Adrenal gland (tissue), 12 donors: ENCODE data around the gene FOSB. TPM values are rescaled to one million over a fixed set of nuclear protein-coding genes. Genes with fewer than 3 reads are reported as not detected.
A peak's percentile ranks its signal among the peaks of the same experiment; 100 is the strongest.

Source experiments
- DNase-seq, 7 donors: peaks; one replicate each; pipeline ENCODE4 v3.0.0-alpha.2; 2019 to 2020
- H3K27ac ChIP-seq, 5 donors: fragments of 200-600 bp; sonication (generic) in 4 of 5; 1 replicate in 3 of 5; 2 replicates in 2 of 5; pipeline versions ENCODE4 v1.5.1 to v1.8.0; 2016 to 2020; ENCODE audit warnings: mild to moderate bottlenecking in 1 of 5
- H3K27me3 ChIP-seq: fragments of 200-600 bp; 2 replicates; pipeline ENCODE4 v1.8.0; 2021
- H3K36me3 ChIP-seq, 2 donors: fragments of 200-600 bp; replicated peaks in 1 of 2; 1 replicate in 1 of 2; 2 replicates in 1 of 2; pipeline versions ENCODE4 v1.5.1 to v1.8.0; 2018 to 2022
- H3K4me1 ChIP-seq, 2 donors: fragments of 200-600 bp; replicated peaks in 1 of 2; 1 replicate in 1 of 2; 2 replicates in 1 of 2; pipeline versions ENCODE4 v1.5.1 to v1.8.0; 2018 to 2021
- H3K4me3 ChIP-seq, 4 donors: fragments of 200-600 bp; sonication (generic) in 3 of 4; one replicate each; pipeline ENCODE4 v1.5.1; 2016 to 2018
- H3K9me3 ChIP-seq, 3 donors: fragments of 200-600 bp; sonication (generic) in 1 of 3; replicated peaks in 1 of 3; 1 replicate in 2 of 3; 2 replicates in 1 of 3; pipeline versions ENCODE4 v1.5.1 to v1.8.0; 2016 to 2021
- CTCF ChIP-seq, 6 experiments: fragments of 450-650 bp in 4 of 6; fragments of 200-600 bp in 2 of 6; sonication (generic) in 1 of 6; IDR thresholded peaks; 1 replicate in 5 of 6; 2 replicates in 1 of 6; pipeline versions ENCODE4 v1.5.1 to v1.8.0; 2016 to 2021; ENCODE audit warnings: antibody characterized with exemption in 6 of 6, mild to moderate bottlenecking in 2 of 6, moderate library complexity in 1 of 6
- POLR2A ChIP-seq, 2 donors: fragments of 450-650 bp; IDR thresholded peaks; one replicate each; pipeline ENCODE4 v1.6.1; 2017; ENCODE audit warnings: antibody characterized with exemption in 2 of 2, mild to moderate bottlenecking in 2 of 2, moderate library complexity in 1 of 2
- whole genome bisulfite sequencing, 4 donors: extraction: QIAGEN DNeasy Blood & Tissue Kit in 2 of 4; methylation state at CpG; one replicate each; pipeline versions ENCODE4 v1.1.5 to v1.1.7; 2013 to 2017; 5-methylcytosine and 5-hydroxymethylcytosine counted together
- intact Hi-C, 2 donors: fragments of 100-400 bp; cut with DNase I; formaldehyde crosslinking; loops; one replicate each; pipeline versions ENCODE4 v1.14.1 to v1.15.0; 2022 to 2023
- polyA plus RNA-seq, 3 donors: library from polyadenylated mRNA; stranded (reverse); fragments of 200-250 nt in 2 of 3; fragments of 350-450 nt in 1 of 3; fragmentation: Illumina TruSeq in 1 of 3; extraction: RNeasy Lipid Tissue Mini Kit (QIAGEN cat#74804) in 1 of 3; gene quantifications; one replicate each; pipeline ENCODE4 v1.2.3, GENCODE V29; 2013 to 2014
- total RNA-seq, 9 donors: library from RNA; depleted of rRNA in 4 of 9; stranded (reverse); fragments of >200 nt in 4 of 9; fragments of 120-200 nt in 1 of 9; fragmentation: NEBNext Ultra II Directional in 1 of 9; extraction: Animal tissue kit (Norgen Biotek cat#: 25700) in 1 of 9; gene quantifications; one replicate each; pipeline versions ENCODE4 v1.1.0 to v1.2.4, GENCODE V29; 2013 to 2023
- donor health status: healthy with polysubstance abuse.
- donor health status: Bipolar disorder and iron deficiency.
- donor health status: DM: yes; HTN: yes; CAD: no.
- donor health status: DM: no; HTN: no; CAD: no.
- donor health status: DM: no; HTN: no; CAD: no.
- donor health status: DM: yes; HTN: yes; CAD: no.

Gene FOSB
- total and polyA plus RNA-seq, 12 donors, result 0.95 to 21.7 (median 3.6) TPM

- TF ChIP-seq POLR2A (IDR thresholded peaks at IDR 0.05) (peak; percentile 95 to 98), CTCF (IDR thresholded peaks at IDR 0.05) (no peak)
- Histone ChIP-seq H3K36me3 (no peaks in the 10 kb centered on the region), H3K4me1 (peaks cover 15 to 38% of the 10 kb centered on the region in 2 donors), H3K4me3 (peak within 1 kb of the TSS; percentile 54 to 98 (median 78)), H3K27me3 (no peaks in the 10 kb centered on the region), H3K9me3 (no peaks in the 10 kb centered on the region), H3K27ac (peak within 1 kb of the TSS; percentile 52 to 95 (median 85))
- intact Hi-C loops, result no loop called here
- WGBS, 4 donors, result 0 to 1% (median 1%) methylated on average over 36 to 65 of the region's 65 CpGs
- DNase-seq, result peak; percentile 88 to 93 (median 90)
These were observed 39.4 kb downstream of the FOSB start, which contains the start of gene VASP for GRCh38 chr19:45506989-45507871. TSS of gene VASP (plus strand) at chr19:45507479. CDS start at chr19:45507772, 293 bp downstream.

- DNase-seq, result peak in 4 of 7 donors; percentile 47 to 61 (median 50)
- H3K27me3 ChIP-seq, result no peaks in the 10 kb centered on the region
- 0 to 1% (median 0%) methylated on average over 1 to 22 of the region's 22 CpGs for WGBS, 4 donors
- peak overlapping the region; percentile 43 to 98 (median 78) for H3K4me3 ChIP-seq
- TF ChIP-seq CTCF (IDR thresholded peaks at IDR 0.05) (no peak), POLR2A (IDR thresholded peaks at IDR 0.05) (no peak)
- intact Hi-C loops, result no loop called here
- H3K27ac ChIP-seq, result peak overlapping the region; percentile 37 to 95 (median 85)
- no peaks in the 10 kb centered on the region for H3K36me3 ChIP-seq
- H3K4me1 ChIP-seq, result peaks cover 15 to 38% of the 10 kb centered on the region in 2 donors
- no peaks in the 10 kb centered on the region for H3K9me3 ChIP-seq
These were observed 40.1 kb downstream of the FOSB start for GRCh38 chr19:45507872-45508416.

GRCh38 chr19:45508417-45508860 lies 40.6 kb downstream of the FOSB start:
- Histone ChIP-seq H3K27ac (peak overlapping the region; percentile 31 to 95 (median 85)), H3K36me3 (no peaks in the 10 kb centered on the region), H3K4me3 (peak overlapping the region; percentile 43 to 98 (median 78)), H3K27me3 (no peaks in the 10 kb centered on the region), H3K9me3 (no peaks in the 10 kb centered on the region), H3K4me1 (peaks cover 15 to 39% of the 10 kb centered on the region in 2 donors)
- intact Hi-C loops, result no loop called here
- peak in 4 of 7 donors; percentile 49 to 67 (median 60) for DNase-seq
- WGBS, 4 donors, result 0 to 1% (median 0%) methylated on average over 2 to 23 of the region's 26 CpGs
- TF ChIP-seq POLR2A (IDR thresholded peaks at IDR 0.05) (no peak), CTCF (IDR thresholded peaks at IDR 0.05) (no peak)
